ENCODE data around the gene BAK1. TPM values are rescaled to one million over a fixed set of nuclear protein-coding genes. Genes with fewer than 3 reads are reported as not detected.

BAK1 gene
- total and polyA plus RNA-seq, 2 of the 4 experiments (the other 2 are of a cell fraction), result 12.0 to 19.0 TPM

DNA sequence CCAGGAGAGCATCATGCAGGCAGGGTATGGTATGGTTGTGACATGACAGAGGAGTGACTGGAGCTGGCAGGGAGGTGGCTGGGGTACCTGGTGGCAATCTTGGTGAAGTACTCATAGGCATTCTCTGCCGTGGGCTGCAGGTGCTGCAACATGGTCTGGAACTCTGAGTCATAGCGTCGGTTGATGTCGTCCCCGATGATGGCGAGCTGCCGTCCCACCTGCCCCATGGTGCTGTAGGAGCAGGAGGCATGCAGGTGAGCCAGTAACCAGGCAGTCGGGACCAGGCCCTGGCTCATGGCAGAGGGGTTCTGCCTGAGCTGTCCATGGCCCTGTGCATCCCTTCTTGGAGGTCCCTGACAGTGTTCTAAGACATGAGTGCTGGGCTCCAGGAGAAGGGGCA, 4.9 kb downstream of the BAK1 start:
- H3K9me1 ChIP-seq (ENCODE audit: insufficient read depth, low read length), result peaks cover 6% of the 10 kb centered on the region; the same call in 1 of the 2 replicates
- H3K56ac ChIP-seq (ENCODE audit: extremely low read depth, insufficient read depth, low read length), result no peak overlapping the region
- dilution Hi-C loops (cut with HindIII; ENCODE audit: low sequenced_read_pairs, unreplicated experiment) (no loop called here), in situ Hi-C loops (cut with MboI; ENCODE audit: low sequenced_read_pairs) (no loop called here), intact Hi-C loops (cut with micrococcal nuclease) (no loop called here)
- H3K4me2 ChIP-seq (ENCODE audit: low read depth, low read length), result no peak overlapping the region
- no peak overlapping the region for H3K4ac ChIP-seq (ENCODE audit: low read depth, low read length)
- H4K91ac ChIP-seq (ENCODE audit: insufficient read depth, low read depth, low read length), result no peak overlapping the region
- H2BK15ac ChIP-seq (ENCODE audit: low read depth, low read length), result no peak overlapping the region
- no peak overlapping the region for H2BK5ac ChIP-seq (ENCODE audit: low read depth, low read length, poor library complexity, severe bottlenecking)
- H3K18ac ChIP-seq (ENCODE audit: low read depth, low read length), result no peak overlapping the region
- no peak for DNase-seq
- H3K4me1 ChIP-seq (ENCODE audit: control insufficient read depth, insufficient read depth, low read length), result peaks cover 6% of the 10 kb centered on the region
- TF ChIP-seq CTCF (conservative IDR thresholded peaks at IDR 0.05; ENCODE audit: low read depth, low read length) (no peak), POLR2A (IDR thresholded peaks at IDR 0.05; ENCODE audit: low read depth, low read length) (no peak), USF2 (IDR thresholded peaks at IDR 0.05; ENCODE audit: low read depth, low read length) (no peak), RCOR1 (IDR thresholded peaks at IDR 0.05; ENCODE audit: insufficient replicate concordance, low read length) (no peak), NFE2L2 (IDR thresholded peaks at IDR 0.05; ENCODE audit: low read depth, low read length) (no peak), SMC3 (IDR thresholded peaks at IDR 0.05; ENCODE audit: low read depth, low read length) (no peak), MXI1 (IDR thresholded peaks at IDR 0.05; ENCODE audit: borderline replicate concordance, low read depth, low read length) (no peak), FOS (IDR thresholded peaks at IDR 0.05; ENCODE audit: low read depth, low read length) (no peak), CHD1 (IDR thresholded peaks at IDR 0.05; ENCODE audit: low read depth, low read length) (no peak), MAZ (IDR thresholded peaks at IDR 0.05; ENCODE audit: borderline replicate concordance, low read depth, low read length) (no peak), CEBPB (IDR thresholded peaks at IDR 0.05; ENCODE audit: low read depth, low read length) (no peak)
- H3K9me3 ChIP-seq (ENCODE audit: control insufficient read depth, insufficient read depth, low read length), result no peaks in the 10 kb centered on the region
- 87% methylated on average over 7 of the region's 8 CpGs; no CpG with 5 or more reads in 1 of the 2 experiments for WGBS, 2 experiments (ENCODE audit: extremely low coverage in 2 of 2, insufficient read length in 1 of 2)
- H3K4me3 ChIP-seq (ENCODE audit: insufficient read depth, low read depth, low read length), result no peak overlapping the region
- no peak overlapping the region for H3K14ac ChIP-seq (replicated peaks; ENCODE audit: low read depth, low read length)
- no peak overlapping the region for H2AK5ac ChIP-seq (ENCODE audit: low read depth, low read length)
- no peak for ATAC-seq (ENCODE audit: low read depth)
- no peak overlapping the region for H3K27ac ChIP-seq (ENCODE audit: insufficient read depth, low read length)
- no peak overlapping the region for H2AK9ac ChIP-seq (replicated peaks; ENCODE audit: low read depth, low read length, poor library complexity)
- peaks cover 11 to 39% of the 10 kb centered on the region in 2 experiments for H3K79me1 ChIP-seq (ENCODE audit: low read depth in 1 of 2, low read length in 2 of 2)
- BruUV-seq (replicated peaks), result no TSS peak
- POLR2A ChIA-PET (ENCODE audit: unreplicated experiment), result no interaction called here
- no peak overlapping the region for H2BK120ac ChIP-seq (ENCODE audit: low read depth, low read length)
- CTCF ChIA-PET, result no interaction called here
- no peak overlapping the region for H4K8ac ChIP-seq (ENCODE audit: low read depth in 2 of 2, low read length in 2 of 2)
- H4K5ac ChIP-seq (ENCODE audit: low read depth, low read length), result no peak overlapping the region
- no peak overlapping the region for H3K9ac ChIP-seq (ENCODE audit: low read depth, low read length)
- H2AFZ ChIP-seq (replicated peaks; ENCODE audit: low read length, poor library complexity), result no peak overlapping the region
- no peak overlapping the region for H3K23ac ChIP-seq (ENCODE audit: low read depth, low read length)
- H3K27me3 ChIP-seq (ENCODE audit: control insufficient read depth, insufficient read depth, low read length), result no peaks in the 10 kb centered on the region
- peaks cover 28% of the 10 kb centered on the region for H3K36me3 ChIP-seq (ENCODE audit: control insufficient read depth, insufficient read depth, low read length)
- H2BK20ac ChIP-seq (ENCODE audit: low read depth, low read length), result no peak overlapping the region
- peaks cover 3% of the 10 kb centered on the region; the same call in 1 of the 2 replicates for H4K20me1 ChIP-seq (ENCODE audit: insufficient read depth, low read length)
